Measurements from ENCODE around the gene SFTPD. TPM values are rescaled to one million over a fixed set of nuclear protein-coding genes. Genes with fewer than 3 reads are reported as not detected.

The SFTPD gene
- total RNA-seq, 1 experiment from 2014 or later = 0.24 TPM

DNA sequence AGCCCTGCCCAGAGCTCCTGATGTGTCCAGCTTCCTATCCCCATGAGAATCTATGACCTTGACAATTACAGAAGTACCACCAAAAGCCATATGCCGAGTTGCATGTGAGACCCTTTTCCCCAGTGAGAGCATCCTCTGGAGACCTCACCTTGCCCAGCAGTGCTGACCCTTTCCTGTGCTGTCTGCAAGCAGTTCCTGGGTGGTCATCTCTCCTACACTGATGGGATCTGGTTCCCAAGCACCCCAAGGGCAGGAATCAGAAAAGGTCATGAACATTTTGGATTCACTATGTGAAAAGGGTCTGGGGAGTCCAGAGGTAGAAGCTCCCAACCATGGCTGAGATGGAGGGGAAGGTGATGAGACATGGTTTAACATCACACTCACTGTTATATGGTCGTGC lies 18.2 kb downstream of the SFTPD start:
- no peak overlapping the region for H4K5ac ChIP-seq (ENCODE audit: insufficient read length, low read depth, low read length)
- peaks cover 5 to 12% (median 7%) of the 10 kb centered on the region in 3 experiments; a peak in 6 of 7 replicates for H3K36me3 Mint-ChIP-seq (ENCODE audit: insufficient read depth in 1 of 3, low read depth in 3 of 3)
- no peak overlapping the region for H3K18ac ChIP-seq (ENCODE audit: insufficient read length, low read depth, low read length)
- peaks cover 4 to 5% of the 10 kb centered on the region in 2 experiments for H3K4me1 Mint-ChIP-seq
- no peaks in the 10 kb centered on the region for H3K79me2 ChIP-seq (ENCODE audit: insufficient read depth, low read length)
- H3K27me3 Mint-ChIP-seq (ENCODE audit: low read depth) = peaks cover 26% of the 10 kb centered on the region
- peaks cover 3% of the 10 kb centered on the region for H3K23me2 ChIP-seq (ENCODE audit: insufficient read length, low read depth, low read length, poor library complexity, severe bottlenecking)
- H3K79me1 ChIP-seq (ENCODE audit: insufficient read depth, low read depth, low read length, poor library complexity, severe bottlenecking) = no peaks in the 10 kb centered on the region
- H2BK20ac ChIP-seq (ENCODE audit: low read depth, low read length, poor library complexity, severe bottlenecking) = no peak overlapping the region
- H3T11ph ChIP-seq (ENCODE audit: low read length) = no peak overlapping the region
- H3K14ac ChIP-seq (ENCODE audit: insufficient read depth, low read length) = no peak overlapping the region
- H3K27me3 ChIP-seq (ENCODE audit: insufficient read depth, low read length) = peaks cover 7% of the 10 kb centered on the region; the same call in 1 of the 2 replicates
- H4K8ac ChIP-seq (replicated peaks; ENCODE audit: insufficient read length, low read depth, low read length) = no peak overlapping the region
- H2AK5ac ChIP-seq (ENCODE audit: insufficient read length, low read length) = no peak overlapping the region
- H3K27ac Mint-ChIP-seq = no peak overlapping the region
- H3K4me3 Mint-ChIP-seq = no peak overlapping the region
- H3K23ac ChIP-seq (ENCODE audit: insufficient read length, low read depth, low read length) = no peak overlapping the region
- H3K9ac ChIP-seq (ENCODE audit: extremely low read depth, insufficient read length, low read length) = no peak overlapping the region
- H3K56ac ChIP-seq (ENCODE audit: insufficient read length, low read depth, low read length) = no peak overlapping the region
- H2BK12ac ChIP-seq (ENCODE audit: insufficient read length, low read depth, low read length) = no peak overlapping the region
- no peak overlapping the region for H2AFZ ChIP-seq (ENCODE audit: low read length)
- no peak overlapping the region for H3K4ac ChIP-seq (ENCODE audit: low read depth, low read length)
- H3K4me1 ChIP-seq (ENCODE audit: insufficient read depth, low read length) = no peaks in the 10 kb centered on the region
- no peak overlapping the region for H2BK5ac ChIP-seq (ENCODE audit: insufficient read length, low read length)
- no peaks in the 10 kb centered on the region for H4K20me1 ChIP-seq (ENCODE audit: control insufficient read depth, insufficient read depth, insufficient read length)
- H3K9me3 ChIP-seq (ENCODE audit: control insufficient read depth, low read depth, low read length) = no peaks in the 10 kb centered on the region
- peaks cover 6 to 12% of the 10 kb centered on the region in 2 experiments for H3K9me3 Mint-ChIP-seq
- H2BK120ac ChIP-seq (ENCODE audit: low read depth, low read length, poor library complexity, severe bottlenecking) = no peak overlapping the region
- DNase-seq = no peak
- no CpG with 5 or more reads among the region's 2 CpGs for WGBS (ENCODE audit: extremely low coverage, insufficient read length, low lambda C conversion rate)
- H3K27ac ChIP-seq (ENCODE audit: insufficient read length, low read depth, low read length) = no peak overlapping the region
- TF ChIP-seq, protein P1, sequence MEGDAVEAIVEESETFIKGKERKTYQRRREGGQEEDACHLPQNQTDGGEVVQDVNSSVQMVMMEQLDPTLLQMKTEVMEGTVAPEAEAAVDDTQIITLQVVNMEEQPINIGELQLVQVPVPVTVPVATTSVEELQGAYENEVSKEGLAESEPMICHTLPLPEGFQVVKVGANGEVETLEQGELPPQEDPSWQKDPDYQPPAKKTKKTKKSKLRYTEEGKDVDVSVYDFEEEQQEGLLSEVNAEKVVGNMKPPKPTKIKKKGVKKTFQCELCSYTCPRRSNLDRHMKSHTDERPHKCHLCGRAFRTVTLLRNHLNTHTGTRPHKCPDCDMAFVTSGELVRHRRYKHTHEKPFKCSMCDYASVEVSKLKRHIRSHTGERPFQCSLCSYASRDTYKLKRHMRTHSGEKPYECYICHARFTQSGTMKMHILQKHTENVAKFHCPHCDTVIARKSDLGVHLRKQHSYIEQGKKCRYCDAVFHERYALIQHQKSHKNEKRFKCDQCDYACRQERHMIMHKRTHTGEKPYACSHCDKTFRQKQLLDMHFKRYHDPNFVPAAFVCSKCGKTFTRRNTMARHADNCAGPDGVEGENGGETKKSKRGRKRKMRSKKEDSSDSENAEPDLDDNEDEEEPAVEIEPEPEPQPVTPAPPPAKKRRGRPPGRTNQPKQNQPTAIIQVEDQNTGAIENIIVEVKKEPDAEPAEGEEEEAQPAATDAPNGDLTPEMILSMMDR (conservative IDR thresholded peaks at IDR 0.05) = no peak
- no peak overlapping the region for H3K4me2 ChIP-seq (ENCODE audit: insufficient read depth, insufficient read length, low read length)
- H2BK15ac ChIP-seq (ENCODE audit: low read depth, low read length) = no peak overlapping the region
- no peak overlapping the region for H4K91ac ChIP-seq (ENCODE audit: insufficient read length, low read depth, low read length)
